ENCODE data around the gene ERG. TPM values are rescaled to one million over a fixed set of nuclear protein-coding genes. Genes with fewer than 3 reads are reported as not detected.

The ERG gene
- total and polyA plus RNA-seq, 4 donors: 8.6 to 30.3 (median 21.0) TPM

DNA sequence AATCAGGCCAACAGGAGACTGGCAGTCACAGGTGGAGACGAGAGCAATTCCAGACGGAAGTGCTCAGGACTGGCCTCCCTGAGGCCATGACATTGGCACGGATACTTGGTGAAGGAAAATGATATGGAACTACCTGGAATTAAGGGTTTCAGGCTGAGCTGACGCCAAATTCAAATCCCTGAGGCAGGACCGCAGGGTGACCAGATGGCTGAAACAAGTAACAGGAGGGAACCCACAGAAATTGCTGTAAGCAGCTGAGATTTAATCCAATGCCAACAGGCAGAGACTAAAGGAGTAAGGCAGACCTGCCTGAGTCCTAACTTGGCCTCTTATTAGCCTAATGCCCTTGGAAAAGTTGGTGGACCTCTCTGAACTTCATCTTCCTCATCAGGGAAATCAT lies 76.2 kb downstream of the ERG start:
- TF ChIP-seq, protein P1, sequence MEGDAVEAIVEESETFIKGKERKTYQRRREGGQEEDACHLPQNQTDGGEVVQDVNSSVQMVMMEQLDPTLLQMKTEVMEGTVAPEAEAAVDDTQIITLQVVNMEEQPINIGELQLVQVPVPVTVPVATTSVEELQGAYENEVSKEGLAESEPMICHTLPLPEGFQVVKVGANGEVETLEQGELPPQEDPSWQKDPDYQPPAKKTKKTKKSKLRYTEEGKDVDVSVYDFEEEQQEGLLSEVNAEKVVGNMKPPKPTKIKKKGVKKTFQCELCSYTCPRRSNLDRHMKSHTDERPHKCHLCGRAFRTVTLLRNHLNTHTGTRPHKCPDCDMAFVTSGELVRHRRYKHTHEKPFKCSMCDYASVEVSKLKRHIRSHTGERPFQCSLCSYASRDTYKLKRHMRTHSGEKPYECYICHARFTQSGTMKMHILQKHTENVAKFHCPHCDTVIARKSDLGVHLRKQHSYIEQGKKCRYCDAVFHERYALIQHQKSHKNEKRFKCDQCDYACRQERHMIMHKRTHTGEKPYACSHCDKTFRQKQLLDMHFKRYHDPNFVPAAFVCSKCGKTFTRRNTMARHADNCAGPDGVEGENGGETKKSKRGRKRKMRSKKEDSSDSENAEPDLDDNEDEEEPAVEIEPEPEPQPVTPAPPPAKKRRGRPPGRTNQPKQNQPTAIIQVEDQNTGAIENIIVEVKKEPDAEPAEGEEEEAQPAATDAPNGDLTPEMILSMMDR (IDR thresholded peaks at IDR 0.05; ENCODE audit: control extremely low read depth, extremely low read depth): no peak
- H3K9me3 ChIP-seq (ENCODE audit: control insufficient read depth in 4 of 4, insufficient read depth in 3 of 4, low read length in 3 of 4): no peaks in the 10 kb centered on the region
- no peak overlapping the region for H3K4me3 ChIP-seq
- WGBS, 2 donors: 84 to 94% methylated on average over 5 of the region's 5 CpGs
- DNase-seq: no peak
- no peak overlapping the region for H3K27ac ChIP-seq (ENCODE audit: low read depth in 1 of 2, low read length in 1 of 2)
- H3K4me1 ChIP-seq (ENCODE audit: control insufficient read depth in 5 of 5, insufficient read depth in 5 of 5, low read length in 5 of 5): peaks cover 0 to 2% (median 0%) of the 10 kb centered on the region in 5 donors
- H3K27me3 ChIP-seq (ENCODE audit: control insufficient read depth in 3 of 3, insufficient read depth in 3 of 3, low read length in 2 of 3): peaks cover 0 to 3% (median 0%) of the 10 kb centered on the region in 3 donors
- H3K36me3 ChIP-seq (ENCODE audit: control insufficient read depth in 4 of 4, insufficient read depth in 4 of 4, low read length in 4 of 4): peaks cover 0 to 9% (median 0%) of the 10 kb centered on the region in 4 donors
- H3K9ac ChIP-seq (ENCODE audit: insufficient read depth in 1 of 2, low read length in 2 of 2): no peak overlapping the region
- no peak for ATAC-seq (ENCODE audit: insufficient read depth, low FRiP score)

DNA sequence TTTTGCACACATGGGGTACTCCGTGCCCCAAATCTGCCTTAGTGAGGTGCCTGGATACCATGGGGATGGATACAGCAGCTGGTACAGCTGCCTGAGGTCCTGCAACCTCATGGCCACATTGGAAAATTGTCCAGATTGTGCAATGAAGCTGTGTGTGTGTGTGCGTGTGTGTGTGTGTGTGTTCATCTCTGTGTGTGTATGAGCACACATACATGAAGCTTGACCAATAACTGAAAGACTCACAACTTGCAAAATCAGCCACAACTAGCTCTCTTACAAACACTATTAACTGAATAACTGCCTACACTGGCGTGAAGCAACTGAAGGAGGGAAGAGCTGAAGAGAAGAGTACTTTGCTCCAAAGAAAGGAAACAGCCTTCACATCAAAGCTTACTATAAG lies 78.1 kb downstream of the ERG start:
- Histone ChIP-seq H3K9ac (ENCODE audit: insufficient read depth in 1 of 2, low read length in 2 of 2) (no peak overlapping the region), H3K9me3 (ENCODE audit: control insufficient read depth in 4 of 4, insufficient read depth in 3 of 4, low read length in 3 of 4) (no peaks in the 10 kb centered on the region), H3K27ac (ENCODE audit: low read depth in 1 of 2, low read length in 1 of 2) (no peak overlapping the region), H3K4me1 (ENCODE audit: control insufficient read depth in 5 of 5, insufficient read depth in 5 of 5, low read length in 5 of 5) (peaks cover 0 to 2% (median 0%) of the 10 kb centered on the region in 5 donors), H3K27me3 (ENCODE audit: control insufficient read depth in 3 of 3, insufficient read depth in 3 of 3, low read length in 2 of 3) (peaks cover 0 to 3% (median 0%) of the 10 kb centered on the region in 3 donors), H3K4me3 (no peak overlapping the region), H3K36me3 (ENCODE audit: control insufficient read depth in 4 of 4, insufficient read depth in 4 of 4, low read length in 4 of 4) (peaks cover 0 to 11% (median 0%) of the 10 kb centered on the region in 4 donors)
- TF ChIP-seq, protein P1 (IDR thresholded peaks at IDR 0.05; ENCODE audit: control extremely low read depth, extremely low read depth): no peak
- WGBS, 2 donors: 50 to 77% methylated on average over 3 of the region's 3 CpGs
- ATAC-seq (ENCODE audit: insufficient read depth, low FRiP score) (no peak), DNase-seq (no peak)

DNA sequence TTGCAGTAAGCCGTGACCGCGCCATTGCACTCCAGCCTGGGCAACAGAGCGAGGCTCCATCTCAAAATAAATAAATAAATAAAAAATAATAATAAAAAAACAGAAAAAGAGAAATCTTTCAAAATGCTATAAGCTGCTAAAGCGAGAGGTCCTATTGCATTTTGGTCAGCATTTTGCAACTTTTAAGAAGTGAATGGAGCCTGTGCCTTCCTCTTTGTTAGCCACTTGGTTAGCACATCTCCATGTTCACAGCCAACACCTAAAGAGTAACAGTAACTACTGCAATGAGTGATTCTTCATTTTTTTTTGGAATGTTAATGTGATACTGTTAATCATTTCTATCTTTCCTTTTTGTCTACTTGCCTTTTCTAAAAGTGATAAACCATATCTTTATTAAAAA lies 80.6 kb downstream of the ERG start:
- ATAC-seq (ENCODE audit: insufficient read depth, low FRiP score) (no peak), DNase-seq (no peak)
- Histone ChIP-seq H3K27me3 (ENCODE audit: control insufficient read depth in 3 of 3, insufficient read depth in 3 of 3, low read length in 2 of 3) (peaks cover 0 to under 1% (median 0%) of the 10 kb centered on the region in 3 donors), H3K4me3 (no peak overlapping the region), H3K27ac (ENCODE audit: low read depth in 1 of 2, low read length in 1 of 2) (no peak overlapping the region), H3K9ac (ENCODE audit: insufficient read depth in 1 of 2, low read length in 2 of 2) (no peak overlapping the region), H3K4me1 (ENCODE audit: control insufficient read depth in 5 of 5, insufficient read depth in 5 of 5, low read length in 5 of 5) (peaks cover 0 to 2% (median 0%) of the 10 kb centered on the region in 5 donors), H3K9me3 (ENCODE audit: control insufficient read depth in 4 of 4, insufficient read depth in 3 of 4, low read length in 3 of 4) (no peaks in the 10 kb centered on the region), H3K36me3 (ENCODE audit: control insufficient read depth in 4 of 4, insufficient read depth in 4 of 4, low read length in 4 of 4) (peaks cover 0 to 7% (median 0%) of the 10 kb centered on the region in 4 donors)
- WGBS, 2 donors: 76 to 94% methylated on average over 5 of the region's 5 CpGs
- TF ChIP-seq, protein P1 (IDR thresholded peaks at IDR 0.05; ENCODE audit: control extremely low read depth, extremely low read depth): no peak

DNA sequence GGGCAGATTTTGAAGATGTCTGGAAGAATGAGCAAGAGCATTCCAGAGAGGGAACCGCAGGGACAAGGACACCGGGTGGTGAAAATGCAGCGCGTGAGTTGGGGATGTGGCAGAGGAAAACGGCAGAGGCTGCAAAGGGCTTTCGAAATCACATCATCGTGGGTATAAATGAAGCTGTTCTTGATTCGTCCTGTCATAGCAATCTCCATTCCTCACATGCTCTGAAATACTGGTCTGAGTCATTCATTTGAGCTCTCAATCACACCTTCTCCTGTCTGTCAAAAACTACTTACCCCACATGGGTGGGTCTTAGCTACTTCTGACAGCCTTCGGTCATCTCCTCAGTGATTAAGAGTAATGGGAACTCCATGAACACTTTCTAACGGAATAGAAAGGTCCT lies 81.5 kb downstream of the ERG start:
- Histone ChIP-seq H3K27me3 (ENCODE audit: control insufficient read depth in 3 of 3, insufficient read depth in 3 of 3, low read length in 2 of 3) (no peaks in the 10 kb centered on the region), H3K4me1 (ENCODE audit: control insufficient read depth in 5 of 5, insufficient read depth in 5 of 5, low read length in 5 of 5) (peaks cover 0 to 2% (median 0%) of the 10 kb centered on the region in 5 donors), H3K36me3 (ENCODE audit: control insufficient read depth in 4 of 4, insufficient read depth in 4 of 4, low read length in 4 of 4) (peaks cover 0 to 4% (median 0%) of the 10 kb centered on the region in 4 donors), H3K27ac (ENCODE audit: low read depth in 1 of 2, low read length in 1 of 2) (no peak overlapping the region), H3K4me3 (no peak overlapping the region), H3K9ac (ENCODE audit: insufficient read depth in 1 of 2, low read length in 2 of 2) (no peak overlapping the region), H3K9me3 (ENCODE audit: control insufficient read depth in 4 of 4, insufficient read depth in 3 of 4, low read length in 3 of 4) (no peaks in the 10 kb centered on the region)
- 43 to 66% methylated on average over 10 of the region's 10 CpGs for WGBS, 2 donors
- DNase-seq: no peak
- TF ChIP-seq, protein P1 (IDR thresholded peaks at IDR 0.05; ENCODE audit: control extremely low read depth, extremely low read depth): no peak
- no peak for ATAC-seq (ENCODE audit: insufficient read depth, low FRiP score)
